ENCODE measurements around the gene DNM3. TPM values are rescaled to one million over a fixed set of nuclear protein-coding genes. Genes with fewer than 3 reads are reported as not detected.

DNM3 gene
- total and polyA plus RNA-seq, 9 of the 15 experiments (the other 6 are each of a cell fraction or from before 2014, with no cell fraction given), result 0.08 to 0.36 (median 0.22) TPM; not detected in 1

- no peak for TF ChIP-seq POLR2H (tag; IDR thresholded peaks at IDR 0.05; ENCODE audit: low read depth)
- TF ChIP-seq NFRKB (IDR thresholded peaks at IDR 0.05; ENCODE audit: low read depth), result no peak
- TF ChIP-seq ZNF133 (CRISPR knock-in tag; IDR thresholded peaks at IDR 0.05), result no peak
- no peak for TF ChIP-seq POLR2A (conservative IDR thresholded peaks at IDR 0.05)
- 0 out of 2 replicates have a peak, but pooled peaks have one; percentile 6 for TF ChIP-seq MTF1 (CRISPR knock-in tag; IDR thresholded peaks at IDR 0.05; ENCODE audit: borderline replicate concordance)
- TF ChIP-seq, protein P1, sequence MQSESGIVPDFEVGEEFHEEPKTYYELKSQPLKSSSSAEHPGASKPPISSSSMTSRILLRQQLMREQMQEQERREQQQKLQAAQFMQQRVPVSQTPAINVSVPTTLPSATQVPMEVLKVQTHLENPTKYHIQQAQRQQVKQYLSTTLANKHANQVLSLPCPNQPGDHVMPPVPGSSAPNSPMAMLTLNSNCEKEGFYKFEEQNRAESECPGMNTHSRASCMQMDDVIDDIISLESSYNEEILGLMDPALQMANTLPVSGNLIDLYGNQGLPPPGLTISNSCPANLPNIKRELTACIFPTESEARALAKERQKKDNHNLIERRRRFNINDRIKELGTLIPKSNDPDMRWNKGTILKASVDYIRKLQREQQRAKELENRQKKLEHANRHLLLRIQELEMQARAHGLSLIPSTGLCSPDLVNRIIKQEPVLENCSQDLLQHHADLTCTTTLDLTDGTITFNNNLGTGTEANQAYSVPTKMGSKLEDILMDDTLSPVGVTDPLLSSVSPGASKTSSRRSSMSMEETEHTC (IDR thresholded peaks at IDR 0.05), result no peak
- TF ChIP-seq ETV6 (IDR thresholded peaks at IDR 0.05; ENCODE audit: borderline replicate concordance in 1 of 2, low read depth in 2 of 2, low read length in 1 of 2), result no peak
- no peak for TF ChIP-seq ETV6 (CRISPR knock-in tag; IDR thresholded peaks at IDR 0.05; ENCODE audit: borderline replicate concordance)
- no peak for TF ChIP-seq BMI1 (IDR thresholded peaks at IDR 0.05; ENCODE audit: low read length)
- no peak for TF ChIP-seq POLR2B (IDR thresholded peaks at IDR 0.05; ENCODE audit: low read depth, partially characterized antibody)
- peak; percentile 35; the same call in 1 of the 2 replicates for TF ChIP-seq USF1 (CRISPR knock-in tag; IDR thresholded peaks at IDR 0.05)
- no peak for TF ChIP-seq E4F1 (CRISPR knock-in tag; IDR thresholded peaks at IDR 0.05; ENCODE audit: borderline replicate concordance)
- no peak for TF ChIP-seq PTTG1 (tag; IDR thresholded peaks at IDR 0.05; ENCODE audit: low read depth)
- no peak for TF ChIP-seq ZNF76 (CRISPR knock-in tag; IDR thresholded peaks at IDR 0.05; ENCODE audit: borderline replicate concordance)
- TF ChIP-seq, protein P2, sequence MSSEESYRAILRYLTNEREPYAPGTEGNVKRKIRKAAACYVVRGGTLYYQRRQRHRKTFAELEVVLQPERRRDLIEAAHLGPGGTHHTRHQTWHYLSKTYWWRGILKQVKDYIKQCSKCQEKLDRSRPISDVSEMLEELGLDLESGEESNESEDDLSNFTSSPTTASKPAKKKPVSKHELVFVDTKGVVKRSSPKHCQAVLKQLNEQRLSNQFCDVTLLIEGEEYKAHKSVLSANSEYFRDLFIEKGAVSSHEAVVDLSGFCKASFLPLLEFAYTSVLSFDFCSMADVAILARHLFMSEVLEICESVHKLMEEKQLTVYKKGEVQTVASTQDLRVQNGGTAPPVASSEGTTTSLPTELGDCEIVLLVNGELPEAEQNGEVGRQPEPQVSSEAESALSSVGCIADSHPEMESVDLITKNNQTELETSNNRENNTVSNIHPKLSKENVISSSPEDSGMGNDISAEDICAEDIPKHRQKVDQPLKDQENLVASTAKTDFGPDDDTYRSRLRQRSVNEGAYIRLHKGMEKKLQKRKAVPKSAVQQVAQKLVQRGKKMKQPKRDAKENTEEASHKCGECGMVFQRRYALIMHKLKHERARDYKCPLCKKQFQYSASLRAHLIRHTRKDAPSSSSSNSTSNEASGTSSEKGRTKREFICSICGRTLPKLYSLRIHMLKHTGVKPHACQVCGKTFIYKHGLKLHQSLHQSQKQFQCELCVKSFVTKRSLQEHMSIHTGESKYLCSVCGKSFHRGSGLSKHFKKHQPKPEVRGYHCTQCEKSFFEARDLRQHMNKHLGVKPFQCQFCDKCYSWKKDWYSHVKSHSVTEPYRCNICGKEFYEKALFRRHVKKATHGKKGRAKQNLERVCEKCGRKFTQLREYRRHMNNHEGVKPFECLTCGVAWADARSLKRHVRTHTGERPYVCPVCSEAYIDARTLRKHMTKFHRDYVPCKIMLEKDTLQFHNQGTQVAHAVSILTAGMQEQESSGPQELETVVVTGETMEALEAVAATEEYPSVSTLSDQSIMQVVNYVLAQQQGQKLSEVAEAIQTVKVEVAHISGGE (CRISPR knock-in tag; IDR thresholded peaks at IDR 0.05), result peak in 1 of 3 experiments; percentile 9; a peak in 1 of 6 replicates
- no peak for TF ChIP-seq BRD9 (IDR thresholded peaks at IDR 0.05; ENCODE audit: low read depth, partially characterized antibody)
- no peak for TF ChIP-seq HMG20B (CRISPR knock-in tag; IDR thresholded peaks at IDR 0.05)
- no peak for TF ChIP-seq DPF2 (IDR thresholded peaks at IDR 0.05)
- 0 out of 2 replicates have a peak, but pooled peaks have one; percentile 48 for TF ChIP-seq ZBTB26 (CRISPR knock-in tag; IDR thresholded peaks at IDR 0.05)
These were observed 609.2 kb downstream of the DNM3 start (continued) for GRCh38 chr1:172450524-172450885.
